HG02884 (cell line): ENCODE results near the gene FBL.
A peak's percentile ranks its signal among the peaks of the same experiment; 100 is the strongest.
"Not testable (repeated sequence)": the region's sequence is repeated elsewhere in the genome, so short reads cannot be mapped to it uniquely, and the experiment has no call there.

Experiments
- ATAC-seq: cut with Tn5 transposase; IDR thresholded peaks from one replicate; pipeline ENCODE4 v1.9.1; 2021; ENCODE audit warnings: mild to moderate bottlenecking, moderate library complexity; ENCODE audit not compliant: unreplicated experiment

FBL gene

DNA sequence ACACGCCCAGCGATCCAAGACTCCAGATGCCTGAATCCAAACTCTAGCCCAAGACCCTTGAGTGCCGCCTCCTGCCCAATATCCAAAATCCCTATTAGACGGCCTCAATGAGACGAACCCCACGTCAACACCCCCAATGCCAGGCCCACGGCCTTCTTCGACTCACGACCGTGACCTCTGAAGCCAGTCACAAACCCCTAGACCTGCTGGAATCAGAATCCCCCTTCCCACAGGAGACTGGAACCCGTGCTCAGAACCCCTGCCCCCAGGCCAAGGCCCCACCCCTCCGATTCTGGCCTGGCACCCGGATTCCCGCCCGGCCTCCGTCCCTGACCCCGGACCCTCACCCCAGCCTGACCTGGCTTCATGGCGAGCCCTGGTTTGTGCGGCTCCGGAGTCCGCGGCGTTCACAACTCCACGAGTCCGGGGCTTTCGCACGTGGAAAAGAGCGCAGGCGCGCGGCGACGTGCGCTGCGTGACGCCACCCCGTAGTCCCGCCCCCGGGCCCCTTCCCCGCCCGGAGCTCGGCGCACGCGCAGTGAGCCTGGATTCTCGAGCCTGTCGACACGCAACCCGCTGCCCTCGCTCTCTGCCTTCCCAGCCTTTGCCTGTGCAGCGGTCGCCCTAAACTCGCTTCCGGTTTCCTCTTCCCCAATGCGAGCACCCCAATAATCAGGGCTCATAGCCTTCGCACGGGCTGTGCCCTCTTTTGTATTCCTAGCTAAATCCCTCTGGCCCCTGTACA lies at the start of gene FBL:
Gene FBL (minus strand): TSS at position 447 of the 745 bp plus-strand sequence. CDS start 79 bp downstream, at position 368.
- peak; percentile 62 for ATAC-seq

DNA sequence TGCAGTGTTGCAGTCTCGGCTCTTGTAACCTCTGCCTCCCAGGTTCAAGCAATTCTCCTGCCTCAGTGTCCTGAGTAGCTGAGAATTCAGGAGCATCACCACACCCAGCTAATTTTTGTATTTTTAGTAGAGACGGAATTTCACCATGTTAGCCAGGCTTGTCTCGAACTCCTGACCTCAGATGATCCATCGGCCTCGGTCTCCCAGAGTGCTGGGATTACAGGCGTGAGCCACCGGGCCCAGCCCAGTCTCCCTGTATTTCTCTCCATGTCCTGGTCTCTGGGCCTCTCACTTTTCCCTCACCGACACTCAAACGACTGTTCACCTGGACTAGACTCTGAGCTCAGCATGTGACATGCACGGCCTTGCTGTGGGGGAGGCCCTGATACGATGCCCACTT lies 48.9 kb upstream of the FBL start:
- not testable (repeated sequence) for ATAC-seq

DNA sequence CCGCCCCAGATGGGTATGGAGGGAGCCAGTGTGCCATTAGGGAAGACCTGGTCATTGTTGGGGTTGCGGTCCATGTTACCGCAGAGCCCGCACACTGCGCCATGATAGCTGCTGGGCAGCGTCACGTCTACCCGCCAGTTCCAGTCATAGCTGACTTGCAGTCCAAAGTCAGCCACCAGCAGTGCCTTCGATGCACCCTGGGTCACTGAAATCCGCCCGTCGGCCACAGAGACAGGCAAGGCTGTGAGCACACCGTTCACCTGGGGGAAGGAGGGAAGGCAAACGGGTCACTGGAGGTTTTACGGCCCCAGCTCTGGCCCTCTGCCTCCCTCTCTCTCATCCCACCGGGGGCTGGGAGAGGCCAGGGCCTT lies 48.0 kb upstream of the FBL start:
- not testable (repeated sequence) for ATAC-seq

DNA sequence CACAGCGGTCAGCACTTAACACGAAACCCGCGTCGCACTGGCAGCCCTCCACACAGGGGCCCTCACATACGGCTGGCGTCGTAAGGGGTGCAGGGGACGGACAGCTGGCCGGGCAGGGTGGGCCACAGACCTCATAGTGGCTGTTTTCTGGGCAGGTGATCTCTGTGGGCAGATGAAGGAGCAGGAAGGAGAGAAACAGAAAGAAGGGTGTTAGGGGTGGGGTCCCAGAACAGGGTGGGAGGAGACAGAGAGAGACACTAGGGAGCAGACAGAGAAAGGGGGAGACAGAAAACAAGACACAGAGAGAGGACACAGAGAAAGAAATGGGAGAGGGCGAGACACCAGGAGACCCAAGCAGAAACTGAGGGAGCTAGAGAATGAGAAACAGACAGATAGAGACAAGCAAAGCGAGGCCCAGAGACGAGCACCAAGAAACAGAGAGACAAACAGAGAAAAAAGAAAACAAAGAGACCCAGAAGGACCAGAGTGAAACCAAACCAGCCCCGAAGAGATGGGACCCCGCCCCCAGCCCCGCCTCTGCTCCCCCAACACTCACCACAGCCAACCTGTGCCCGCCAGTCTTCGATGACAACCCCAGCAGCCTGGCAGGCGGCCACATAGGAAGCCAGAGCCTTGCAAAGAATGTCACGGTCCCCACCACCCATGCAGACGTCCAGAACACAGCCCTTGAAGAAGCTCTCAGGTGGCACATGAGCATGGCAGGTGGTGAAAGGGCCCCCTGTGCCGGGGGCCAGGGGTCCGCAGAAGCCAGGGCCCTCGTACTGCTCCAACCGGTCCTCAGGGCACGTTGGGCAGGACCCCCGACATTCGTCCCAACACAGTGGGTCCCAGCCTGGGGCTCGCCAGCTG lies 47.4 kb upstream of the FBL start:
- ATAC-seq: not testable (repeated sequence)

DNA sequence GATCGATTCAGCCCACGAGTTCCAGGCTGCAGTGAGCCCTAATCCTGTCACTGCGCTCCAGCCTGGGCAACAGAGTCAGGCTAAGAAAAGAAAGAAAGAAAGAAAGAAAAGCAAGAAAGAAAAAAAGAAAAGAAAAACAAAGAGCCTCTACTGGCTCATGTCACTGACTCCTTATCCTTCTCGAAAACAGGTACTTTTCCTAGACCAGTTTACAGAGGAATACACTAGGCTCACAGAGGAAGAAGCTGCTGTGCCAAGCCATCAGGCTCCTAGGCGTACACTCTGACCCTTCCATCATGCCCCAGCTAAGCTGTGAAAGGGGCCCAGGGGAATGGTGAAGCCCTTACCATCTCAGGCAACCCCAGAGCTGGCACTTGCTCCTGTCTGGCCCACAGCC lies 46.3 kb upstream of the FBL start:
- not testable (repeated sequence) for ATAC-seq

DNA sequence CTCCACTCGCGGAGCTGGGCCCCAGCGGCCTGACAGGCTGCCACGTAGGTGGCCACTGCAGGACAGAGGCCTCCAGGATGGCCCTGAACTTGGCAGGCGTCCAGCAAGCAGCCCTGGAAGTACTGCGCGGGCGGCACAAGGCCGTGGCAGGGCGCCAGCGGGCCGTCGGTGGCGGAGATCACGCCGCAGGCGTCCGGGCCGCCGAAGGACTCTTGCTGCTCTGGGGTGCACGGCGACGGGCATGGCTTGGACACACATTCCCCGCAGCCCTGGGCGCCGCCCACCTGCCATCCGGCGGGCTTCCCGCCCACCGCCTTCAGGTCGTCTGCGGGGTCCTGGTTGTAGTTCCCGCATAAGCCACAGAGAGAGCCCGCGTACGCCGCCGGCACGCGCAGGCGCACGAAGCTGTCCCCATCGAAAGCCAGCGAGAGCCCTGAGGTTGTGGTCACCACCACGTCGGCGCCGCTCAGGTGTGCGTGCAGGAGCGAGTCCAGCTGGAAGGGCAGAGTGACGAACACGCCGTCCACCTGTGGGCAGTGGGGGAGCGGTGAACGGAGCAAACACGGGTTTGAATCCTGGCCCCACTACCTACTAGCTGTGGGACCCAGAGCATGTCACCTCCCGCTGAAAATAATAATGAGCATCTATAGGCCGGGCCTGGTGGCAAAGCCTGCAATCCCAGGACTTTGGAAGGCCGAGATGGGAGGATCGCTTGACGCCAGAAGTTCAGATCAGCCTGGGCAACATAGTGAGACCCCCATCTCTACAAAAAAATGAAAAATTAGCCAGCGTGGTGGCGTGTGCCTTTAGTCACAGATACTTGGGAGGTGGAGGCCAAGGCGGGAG lies 45.7 kb upstream of the FBL start:
- ATAC-seq: not testable (repeated sequence)

DNA sequence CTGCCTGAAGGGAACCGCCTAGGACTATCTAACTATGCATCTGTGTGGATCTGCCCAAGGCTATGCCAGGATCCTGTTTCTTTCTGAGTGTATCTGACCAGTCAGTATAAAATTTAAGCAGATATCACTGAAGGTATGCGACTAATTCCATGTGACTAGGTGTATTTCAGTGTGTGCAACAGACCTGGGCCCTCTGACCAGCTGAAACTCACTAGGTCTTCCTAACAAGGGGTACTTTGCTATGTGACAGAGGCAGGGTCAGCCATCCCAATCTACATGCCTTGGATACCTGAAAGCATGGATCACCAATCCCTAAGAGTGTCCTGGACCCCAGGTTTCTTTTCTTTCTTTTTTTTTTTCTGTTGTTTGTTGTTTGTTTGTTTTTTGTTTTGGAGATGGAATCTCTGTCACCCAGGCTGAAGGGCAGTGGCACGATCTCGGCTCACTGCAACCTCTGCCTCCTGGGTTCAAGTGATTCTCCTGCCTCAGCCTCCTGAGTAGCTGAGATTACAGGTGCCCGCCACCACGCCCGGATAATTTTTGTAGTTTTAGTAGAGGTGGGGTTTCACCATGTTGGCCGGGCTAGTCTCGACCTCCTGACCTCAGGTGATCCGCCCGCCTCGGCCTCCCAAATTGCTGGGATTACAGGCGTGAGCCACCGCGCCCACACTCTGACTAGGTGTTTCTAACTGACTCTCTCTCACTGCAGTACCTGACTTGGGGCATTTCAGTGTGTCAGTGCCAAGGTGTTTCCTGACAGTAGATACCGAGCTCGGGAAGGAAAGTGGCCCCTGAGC lies 44.8 kb upstream of the FBL start:
- no peak for ATAC-seq

DNA sequence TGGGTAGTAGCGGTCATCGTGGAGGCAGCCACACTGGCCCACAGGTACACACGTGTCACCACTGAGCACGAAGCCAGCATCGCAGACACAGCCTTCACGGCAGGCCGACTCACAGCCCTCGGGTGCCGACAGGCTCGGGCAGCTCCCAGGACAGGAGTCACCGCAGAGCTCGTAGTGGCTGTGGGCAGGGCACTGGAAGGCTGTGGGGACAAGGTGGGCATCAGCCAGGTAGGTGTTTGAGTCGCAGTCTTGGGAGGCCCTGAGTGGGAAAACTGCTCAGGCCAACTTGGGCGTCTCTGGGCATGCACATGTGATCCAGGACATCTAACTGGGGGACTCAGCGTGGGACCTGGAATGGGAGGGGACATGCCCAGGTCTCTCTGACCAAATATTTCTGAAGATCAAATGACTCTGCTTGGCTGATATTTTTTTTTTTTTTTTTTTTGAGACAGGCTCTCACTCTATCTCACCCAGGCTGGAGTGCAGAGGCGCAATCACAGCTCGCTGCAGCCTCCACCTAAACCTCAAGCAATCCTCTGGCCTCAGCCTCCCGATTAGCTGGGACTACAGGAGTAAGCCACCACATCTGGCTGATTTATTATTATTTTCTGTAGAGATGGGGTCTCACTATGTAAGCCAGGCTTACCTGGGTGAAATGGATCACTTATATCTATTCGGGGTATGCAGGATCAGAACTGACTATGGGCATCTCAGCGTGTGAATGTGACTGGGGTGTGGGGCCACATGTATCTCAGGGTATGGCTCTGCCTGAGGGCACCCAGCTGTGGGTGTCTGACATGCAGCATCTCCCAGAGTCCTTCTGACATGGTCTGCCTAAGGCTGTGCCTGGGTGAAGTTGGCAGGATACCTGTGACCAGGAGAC lies 43.9 kb upstream of the FBL start:
- not testable (repeated sequence) for ATAC-seq

DNA sequence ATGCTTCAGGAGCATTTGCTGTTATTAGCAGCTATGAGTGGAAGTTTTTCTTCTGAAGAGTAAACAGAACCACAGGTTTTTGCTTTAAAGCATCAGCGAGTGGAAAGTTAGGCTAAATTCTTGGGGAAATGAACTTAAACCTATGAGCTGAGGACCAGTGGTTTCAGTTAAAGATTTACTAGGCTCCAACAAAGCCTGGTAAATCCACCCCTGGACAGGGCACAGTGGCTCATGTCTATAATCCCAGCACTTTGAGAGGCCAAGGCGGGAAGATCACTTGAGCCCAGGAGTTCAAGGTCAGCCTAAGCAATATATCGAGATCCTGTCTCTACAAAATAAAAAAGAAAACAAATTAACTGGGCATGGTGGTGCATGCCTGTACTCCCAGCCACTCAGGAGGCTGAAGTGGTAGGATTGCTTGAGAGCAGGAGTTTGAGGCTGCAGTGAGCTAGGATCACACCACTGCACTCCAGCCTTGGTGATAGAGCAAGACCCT lies 41.3 kb upstream of the FBL start:
- ATAC-seq: not testable (repeated sequence)

DNA sequence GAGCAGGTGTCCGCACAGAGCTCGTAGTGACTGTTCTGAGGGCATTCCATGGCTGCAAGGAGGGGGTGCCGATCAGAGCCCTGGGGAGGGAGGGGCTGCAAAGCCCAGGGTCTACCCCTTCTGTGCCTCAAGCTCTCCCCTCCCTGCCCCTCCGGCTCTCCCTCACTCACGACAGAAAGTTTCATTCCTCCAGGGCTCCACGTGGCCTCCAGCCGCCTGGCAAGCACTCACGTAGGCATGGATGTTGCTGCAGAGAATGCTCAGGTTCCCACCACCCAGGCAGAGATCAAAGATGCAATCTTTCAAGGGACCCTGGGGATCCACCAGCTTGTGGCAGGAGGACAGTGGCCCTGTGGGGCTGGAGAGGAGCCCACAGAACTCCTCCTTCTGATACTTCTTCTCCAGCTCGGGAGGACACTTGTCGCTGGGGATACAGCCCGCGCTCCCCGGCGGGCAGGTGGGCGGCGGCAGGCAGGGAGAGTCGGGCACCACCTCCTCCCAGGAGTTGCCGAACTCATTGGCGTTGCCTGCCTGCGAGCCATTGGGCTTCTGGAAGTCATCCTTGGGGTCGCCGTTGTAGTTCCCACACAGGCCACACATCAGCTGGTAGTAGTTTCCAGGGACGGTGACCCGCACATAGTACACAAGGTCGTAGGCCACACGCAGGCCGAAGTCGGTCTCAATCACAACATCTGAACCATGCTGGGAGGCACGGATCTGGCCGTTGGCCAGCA lies 39.8 kb upstream of the FBL start:
- not testable (repeated sequence) for ATAC-seq

DNA sequence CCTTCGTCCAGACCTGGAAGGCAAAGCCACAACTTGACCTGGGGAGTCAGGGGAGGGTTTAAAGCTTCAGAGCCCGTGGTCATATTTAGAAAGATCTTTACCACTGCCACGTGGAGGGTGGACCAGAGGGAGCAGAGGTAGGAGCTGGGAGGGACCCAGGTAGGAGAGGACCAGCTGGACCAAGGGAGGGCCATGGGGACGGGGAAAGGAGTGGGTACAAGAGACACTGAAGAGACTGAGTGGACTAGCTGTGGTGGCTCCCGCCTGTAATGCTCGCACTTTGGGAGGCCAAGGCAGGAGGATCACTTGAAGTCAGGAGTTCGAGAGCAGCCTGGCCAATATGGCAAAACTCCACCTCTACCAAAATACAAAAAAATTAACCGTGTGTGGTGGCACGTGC lies 38.5 kb upstream of the FBL start:
- ATAC-seq: not testable (repeated sequence)

DNA sequence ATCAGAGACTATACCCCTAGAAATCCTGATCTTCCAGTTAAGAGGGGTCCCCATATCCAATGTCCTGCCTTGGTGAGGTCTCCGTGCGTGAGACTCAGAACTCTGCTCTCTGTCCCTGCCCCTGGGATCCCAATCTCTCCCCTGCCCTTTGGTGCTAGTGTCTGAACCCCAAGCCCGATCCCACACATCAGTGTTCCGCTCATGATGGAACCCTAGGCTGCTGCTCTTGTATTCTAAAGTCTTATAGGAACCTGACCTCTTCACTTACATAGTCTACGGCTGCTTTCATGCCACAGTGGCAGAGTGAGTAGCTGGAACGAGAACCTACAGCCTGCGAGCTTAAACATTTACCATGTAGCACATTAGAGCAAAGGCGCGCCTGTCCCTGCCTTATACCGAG lies 36.5 kb upstream of the FBL start:
- ATAC-seq: not testable (repeated sequence)

DNA sequence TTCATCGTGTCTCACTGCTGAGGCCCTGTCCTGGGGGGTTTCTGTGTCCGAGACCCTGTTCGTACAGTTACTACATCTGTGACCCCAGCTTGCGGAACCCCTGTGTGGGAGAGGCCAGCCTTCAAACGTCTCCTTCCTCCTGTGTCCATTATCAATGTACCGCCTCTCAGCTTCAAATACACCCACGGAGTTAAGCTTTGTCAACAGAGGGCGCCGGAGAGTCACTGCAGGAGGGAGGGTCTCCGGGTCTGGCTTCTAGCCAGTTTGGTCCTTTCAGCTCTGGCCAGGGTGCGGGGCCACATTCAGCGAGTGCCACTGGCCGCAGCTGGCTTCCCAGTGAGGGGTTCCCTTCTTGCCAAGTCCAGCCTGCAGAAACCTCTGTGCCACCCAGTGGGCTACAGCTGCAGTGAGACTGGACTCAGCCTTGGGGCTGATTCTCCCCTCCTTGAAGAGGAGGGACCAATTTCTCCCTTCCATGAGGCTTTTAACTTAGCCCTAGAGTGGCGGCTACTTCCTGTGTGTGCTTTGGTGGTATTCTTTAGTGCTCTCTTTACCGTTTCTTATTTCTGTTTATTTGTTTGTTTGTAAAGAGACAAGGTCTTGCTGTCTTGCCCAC lies 35.4 kb upstream of the FBL start:
- ATAC-seq: not testable (repeated sequence)

DNA sequence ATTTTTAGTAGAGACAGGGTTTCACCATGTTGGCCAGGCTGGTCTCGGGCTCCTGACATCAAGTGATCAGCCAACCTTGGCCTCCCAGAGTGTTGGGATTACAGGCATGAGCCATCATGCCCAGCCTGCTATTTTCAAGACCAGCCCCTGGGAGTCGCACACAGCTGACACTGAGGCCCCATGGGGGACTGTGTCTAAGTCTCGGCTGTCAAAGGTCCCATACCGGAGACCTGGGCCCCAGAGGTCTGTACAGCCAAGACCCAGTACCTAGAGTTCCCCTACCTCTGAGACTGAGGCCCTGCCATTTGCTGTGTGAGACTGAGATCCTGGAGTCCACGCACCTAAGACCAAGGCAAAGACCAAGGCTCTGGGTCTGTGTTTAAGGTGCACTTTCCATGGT lies 34.1 kb upstream of the FBL start:
- ATAC-seq: not testable (repeated sequence)

DNA sequence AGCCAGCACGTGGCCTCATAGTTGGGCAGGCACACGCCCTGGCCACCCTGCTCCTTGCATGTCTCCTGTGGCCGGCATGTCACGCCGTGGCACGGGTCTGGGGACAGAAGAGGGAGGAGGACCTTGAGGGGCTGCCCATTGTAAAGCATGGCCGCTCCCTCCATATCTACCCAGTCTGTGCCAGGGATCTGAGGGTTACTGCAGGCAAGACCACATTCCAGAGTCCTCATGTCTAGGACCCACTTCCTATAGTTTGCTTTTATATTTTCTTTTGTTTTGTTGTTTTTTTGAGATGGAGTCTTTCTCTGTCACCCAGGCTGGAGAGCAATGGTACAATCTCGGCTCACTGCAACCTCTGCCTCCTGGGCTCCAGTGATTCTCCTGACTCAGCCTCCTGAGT lies 33.6 kb upstream of the FBL start:
- not testable (repeated sequence) for ATAC-seq

DNA sequence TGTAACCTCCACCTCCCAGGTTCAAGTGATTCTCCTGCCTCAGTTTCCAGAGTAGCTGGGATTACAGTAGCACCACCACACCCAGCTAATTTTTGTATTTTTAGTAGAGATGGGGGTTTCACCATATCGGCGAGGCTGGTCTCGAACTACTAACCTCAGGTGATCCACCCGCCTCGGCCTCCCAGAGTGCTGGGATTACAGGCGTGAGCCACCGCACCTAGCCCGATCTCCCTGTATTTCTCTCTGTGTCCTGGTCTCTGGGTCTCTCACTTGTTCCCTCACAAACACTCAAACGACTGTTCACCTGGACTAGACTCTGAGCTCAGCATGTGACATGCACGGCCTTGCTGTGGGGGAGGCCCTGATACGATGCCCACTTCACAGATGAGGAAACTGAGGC lies 32.7 kb upstream of the FBL start:
- not testable (repeated sequence) for ATAC-seq

DNA sequence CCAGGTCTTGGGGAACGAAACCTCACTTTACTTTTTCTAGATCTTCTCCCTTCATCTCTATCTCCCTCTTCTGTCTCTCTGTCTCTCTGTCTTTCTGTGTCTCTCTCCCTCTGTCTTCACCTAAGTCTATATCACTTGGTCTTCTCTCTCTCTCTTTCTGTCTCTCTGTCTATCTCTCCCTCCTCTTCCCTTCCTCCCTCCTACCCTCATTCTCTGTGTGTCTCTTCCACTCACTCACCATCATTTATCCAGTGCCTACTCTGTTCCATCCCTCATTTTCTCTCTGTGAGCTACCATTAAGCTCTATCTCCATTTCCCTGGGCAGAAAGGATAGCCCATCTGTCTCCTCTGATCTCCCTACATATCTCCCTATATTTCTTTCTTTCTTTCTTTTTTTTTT lies 32.2 kb upstream of the FBL start:
- no peak for ATAC-seq

DNA sequence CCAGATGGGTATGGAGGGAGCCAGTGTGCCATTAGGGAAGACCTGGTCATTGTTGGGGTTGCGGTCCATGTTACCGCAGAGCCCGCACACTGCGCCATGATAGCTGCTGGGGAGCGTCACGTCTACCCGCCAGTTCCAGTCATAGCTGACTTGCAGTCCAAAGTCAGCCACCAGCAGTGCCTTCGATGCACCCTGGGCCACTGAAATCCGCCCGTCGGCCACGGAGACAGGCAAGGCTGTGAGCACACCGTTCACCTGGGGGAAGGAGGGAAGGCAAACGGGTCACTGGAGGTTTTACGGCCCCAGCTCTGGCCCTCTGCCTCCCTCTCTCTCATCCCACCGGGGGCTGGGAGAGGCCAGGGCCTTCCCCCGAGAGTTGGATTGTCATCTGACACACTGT lies 31.8 kb upstream of the FBL start:
- not testable (repeated sequence) for ATAC-seq
